Thoracic aorta (tissue), 2 donors: ENCODE results near the gene SUN2. TPM values are rescaled to one million over a fixed set of nuclear protein-coding genes. Genes with fewer than 3 reads are reported as not detected.

Source experiments
- ATAC-seq: fragments of 150-250 bp; one replicate; pipeline ENCODE4 v1.8.0; 2017; ENCODE audit warnings: low read depth; ENCODE audit not compliant: insufficient number of reproducible peaks, low FRiP score
- DNase-seq: peaks from one replicate; pipeline ENCODE4 v3.0.0-alpha.2; 2020; ENCODE audit warnings: low spot score
- H3K27ac ChIP-seq, 2 donors: fragments of 200-600 bp; sonication (generic); 1 replicate in 1 of 2; 2 replicates in 1 of 2; pipeline ENCODE4 v1.5.1; 2016; ENCODE audit warnings: mild to moderate bottlenecking in 2 of 2, moderate library complexity in 2 of 2
- H3K27me3 ChIP-seq: fragments of 200-600 bp; sonication (generic); replicated peaks from 2 replicates; pipeline ENCODE4 v1.6.0; 2016; ENCODE audit warnings: mild to moderate bottlenecking; ENCODE audit not compliant: insufficient read depth
- H3K36me3 ChIP-seq: fragments of 200-600 bp; sonication (generic); one replicate; pipeline ENCODE4 v1.5.1; 2016
- H3K4me1 ChIP-seq, 2 donors: fragments of 200-600 bp; sonication (generic); 1 replicate in 1 of 2; 2 replicates in 1 of 2; pipeline versions ENCODE4 v1.5.1 to v1.6.0; 2016; ENCODE audit warnings: low read depth in 2 of 2, mild to moderate bottlenecking in 1 of 2; ENCODE audit not compliant: control insufficient read depth in 1 of 2
- H3K4me3 ChIP-seq: fragments of 200-600 bp; sonication (generic); 2 replicates; pipeline ENCODE4 v1.5.1; 2016; ENCODE audit warnings: mild to moderate bottlenecking
- H3K9me3 ChIP-seq: fragments of 200-600 bp; sonication (generic); 2 replicates; pipeline ENCODE4 v1.5.1; 2016
- CTCF ChIP-seq: fragments of 200-600 bp; sonication (generic); IDR thresholded peaks from one replicate; pipeline ENCODE4 v1.5.1; 2019; ENCODE audit warnings: antibody characterized with exemption
- total RNA-seq, 2 donors: library from RNA; depleted of rRNA; stranded (reverse); fragments of >200 nt; gene quantifications; one replicate each; pipeline versions ENCODE4 v1.1.0 to v1.2.3, GENCODE V29; 2016

The SUN2 gene
- total RNA-seq, 2 donors from 2014 or later, result 1,125 to 1,215 TPM

- Histone ChIP-seq H3K4me3 (peak overlapping the region; percentile 90), H3K27ac (peak overlapping the region; percentile 99 to 100)
These were observed 1.1 kb upstream of the SUN2 start for GRCh38 chr22:38756711-38757463.

GRCh38 chr22:38755155-38755910, 465 bp downstream of the SUN2 start:
- H3K27me3 ChIP-seq, result no peaks in the 10 kb centered on the region
- peaks cover 26% of the 10 kb centered on the region for H3K36me3 ChIP-seq
- peak; percentile 88 for DNase-seq
- ATAC-seq, result peak; percentile 70
- no peaks in the 10 kb centered on the region for H3K9me3 ChIP-seq
- TF ChIP-seq CTCF, result no peak
- H3K4me1 ChIP-seq, result peaks cover 17 to 50% of the 10 kb centered on the region in 2 donors
- peak overlapping the region; percentile 90 for H3K4me3 ChIP-seq
- peak overlapping the region; percentile 99 to 100 for H3K27ac ChIP-seq

More at GRCh38 chr22:38756711-38757463, 1.1 kb upstream of the SUN2 start:
- H3K9me3 ChIP-seq, result no peaks in the 10 kb centered on the region
- no peak for TF ChIP-seq CTCF
- peaks cover 17 to 38% of the 10 kb centered on the region in 2 donors for H3K4me1 ChIP-seq
- H3K27me3 ChIP-seq, result no peaks in the 10 kb centered on the region
- ATAC-seq (no peak), DNase-seq (no peak)
- H3K36me3 ChIP-seq, result peaks cover 11% of the 10 kb centered on the region

GRCh38 chr22:38754751-38755154, 1.0 kb downstream of the SUN2 start:
- H3K27me3 ChIP-seq, result no peaks in the 10 kb centered on the region

GRCh38 chr22:38753948-38754750, 1.6 kb downstream of the SUN2 start:
- H3K4me1 ChIP-seq, result peaks cover 17 to 50% of the 10 kb centered on the region in 2 donors
- TF ChIP-seq CTCF, result no peak
- peak; percentile 41 for ATAC-seq

More at GRCh38 chr22:38754751-38755154, 1.0 kb downstream of the SUN2 start:
- H3K4me3 ChIP-seq, result peak overlapping the region; percentile 90
- peaks cover 32% of the 10 kb centered on the region for H3K36me3 ChIP-seq
- ATAC-seq, result no peak
- peaks cover 17 to 50% of the 10 kb centered on the region in 2 donors for H3K4me1 ChIP-seq
- no peaks in the 10 kb centered on the region for H3K9me3 ChIP-seq
- peak overlapping the region; percentile 99 to 100 for H3K27ac ChIP-seq
- TF ChIP-seq CTCF, result no peak
- no peak for DNase-seq

More at GRCh38 chr22:38753948-38754750, 1.6 kb downstream of the SUN2 start:
- H3K36me3 ChIP-seq, result peaks cover 38% of the 10 kb centered on the region
- H3K27ac ChIP-seq, result peak overlapping the region; percentile 99 to 100
- no peaks in the 10 kb centered on the region for H3K9me3 ChIP-seq
- peak; percentile 71 for DNase-seq
- H3K4me3 ChIP-seq, result peak overlapping the region; percentile 90
- H3K27me3 ChIP-seq, result no peaks in the 10 kb centered on the region
